GM10248 (cell line): ENCODE measurements around the gene ZFAND6.
"Not testable (repeated sequence)": the region's sequence is repeated elsewhere in the genome, so short reads cannot be mapped to it uniquely, and the experiment has no call there.

Experiments
- CTCF ChIA-PET: fragments of 300-600 bp; sonication (Branson Sonifier 250); formaldehyde crosslinking; extraction: SDS; loops from one replicate; lab custom pipeline; 2021; ENCODE audit warnings: antibody characterized with exemption; lab: Yijun Ruan, JAX
- POLR2A ChIA-PET: fragments of 350-650 bp; sonication (Branson Sonifier 250); formaldehyde crosslinking; extraction: SDS; loops from one replicate; lab custom pipeline; 2020; ENCODE audit warnings: antibody characterized with exemption; lab: Yijun Ruan, JAX
- DNase-seq: peaks from one replicate; pipeline ENCODE4 v3.0.0; 2012; ENCODE audit errors: extremely low spot score
- TF ChIP-seq, protein P1 (sequence below): IDR thresholded peaks from 2 replicates; pipeline ENCODE4 v1.5.1; 2012; ENCODE audit warnings: mild to moderate bottlenecking, low read depth; ENCODE audit errors: extremely low read depth, missing control alignments, control extremely low read depth

Gene ZFAND6

DNA sequence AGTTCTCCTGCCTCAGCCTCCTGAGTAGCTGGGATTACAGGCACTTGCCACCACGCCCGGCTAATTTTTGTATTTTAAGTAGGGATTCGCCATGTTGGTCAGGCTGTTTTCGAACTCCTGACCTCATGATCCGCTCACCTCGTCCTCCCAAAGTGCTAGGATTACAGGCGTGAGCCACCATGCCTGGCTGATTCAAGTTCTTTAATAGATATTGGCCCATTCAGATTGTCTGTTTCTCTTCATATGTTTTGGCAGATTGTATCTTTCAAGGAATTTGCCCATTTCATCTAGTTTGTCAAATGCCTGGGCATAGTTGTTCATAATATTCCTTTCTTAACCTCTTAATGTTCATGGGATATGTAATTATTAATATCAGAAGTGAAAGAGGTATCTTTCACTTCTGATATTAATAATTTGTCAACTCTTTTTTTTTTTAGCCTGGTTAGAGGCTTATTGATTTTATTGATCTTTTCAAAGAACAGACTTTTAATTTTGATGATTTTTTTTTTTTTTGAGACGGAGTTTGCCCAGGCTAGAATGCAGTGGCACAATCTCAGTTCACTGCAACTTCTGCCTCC, 40.2 kb upstream of the ZFAND6 start:
- ChIA-PET POLR2A (no interaction called here), CTCF (interaction anchor here (1.0 kb wide), 1 partner anchor 13 kb away, joined by 4 read pairs; no protein-coding TSS in a partner anchor)
- TF ChIP-seq, protein P1, sequence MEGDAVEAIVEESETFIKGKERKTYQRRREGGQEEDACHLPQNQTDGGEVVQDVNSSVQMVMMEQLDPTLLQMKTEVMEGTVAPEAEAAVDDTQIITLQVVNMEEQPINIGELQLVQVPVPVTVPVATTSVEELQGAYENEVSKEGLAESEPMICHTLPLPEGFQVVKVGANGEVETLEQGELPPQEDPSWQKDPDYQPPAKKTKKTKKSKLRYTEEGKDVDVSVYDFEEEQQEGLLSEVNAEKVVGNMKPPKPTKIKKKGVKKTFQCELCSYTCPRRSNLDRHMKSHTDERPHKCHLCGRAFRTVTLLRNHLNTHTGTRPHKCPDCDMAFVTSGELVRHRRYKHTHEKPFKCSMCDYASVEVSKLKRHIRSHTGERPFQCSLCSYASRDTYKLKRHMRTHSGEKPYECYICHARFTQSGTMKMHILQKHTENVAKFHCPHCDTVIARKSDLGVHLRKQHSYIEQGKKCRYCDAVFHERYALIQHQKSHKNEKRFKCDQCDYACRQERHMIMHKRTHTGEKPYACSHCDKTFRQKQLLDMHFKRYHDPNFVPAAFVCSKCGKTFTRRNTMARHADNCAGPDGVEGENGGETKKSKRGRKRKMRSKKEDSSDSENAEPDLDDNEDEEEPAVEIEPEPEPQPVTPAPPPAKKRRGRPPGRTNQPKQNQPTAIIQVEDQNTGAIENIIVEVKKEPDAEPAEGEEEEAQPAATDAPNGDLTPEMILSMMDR, result no peak
- DNase-seq, result no peak

DNA sequence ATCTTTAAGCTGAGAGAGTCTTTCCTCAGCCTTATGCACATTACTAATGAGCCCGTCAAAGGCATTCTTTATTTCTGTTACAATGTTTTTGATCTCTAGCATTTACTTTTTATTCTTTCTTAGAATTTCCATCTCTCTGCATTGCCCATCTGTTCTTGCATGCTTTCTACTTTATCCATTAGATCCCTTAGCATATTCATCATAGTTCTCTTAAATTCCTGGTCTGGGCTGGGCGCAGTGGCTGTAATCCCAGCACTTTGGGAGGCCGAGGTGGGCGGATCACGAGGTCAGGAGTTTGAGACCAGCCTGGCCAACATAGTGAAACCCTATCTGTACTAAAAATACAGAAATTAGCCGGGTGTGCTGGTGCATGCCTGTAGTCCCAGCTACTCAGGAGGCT, 39.3 kb upstream of the ZFAND6 start:
- POLR2A ChIA-PET, DNase-seq: not testable (repeated sequence)
- CTCF ChIA-PET, result interaction anchor here (1.0 kb wide), 1 partner anchor 12 kb away, joined by 4 read pairs; no protein-coding TSS in a partner anchor

DNA sequence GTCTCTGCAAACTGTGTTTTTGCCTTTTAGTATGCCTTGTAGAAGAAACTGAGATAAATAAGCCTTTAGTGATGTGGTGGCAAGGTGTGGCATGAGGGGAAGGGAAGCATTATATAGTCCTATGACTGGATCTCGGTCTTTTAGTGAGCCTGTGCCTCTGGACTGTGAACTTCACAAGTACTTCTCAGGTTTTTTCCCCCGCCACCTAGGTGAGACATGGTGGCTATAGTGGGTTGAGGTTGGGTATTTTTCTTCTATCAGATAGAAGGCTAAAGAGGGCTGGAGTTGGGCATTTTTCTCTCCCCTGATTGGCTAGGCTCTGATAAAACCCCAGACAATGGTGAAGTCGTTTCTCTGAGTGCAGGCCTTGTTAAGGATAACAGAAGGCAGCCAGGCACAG, 38.7 kb upstream of the ZFAND6 start:
- ChIA-PET POLR2A (no interaction called here), CTCF (no interaction called here)
- TF ChIP-seq, protein P1, result no peak
- DNase-seq, result no peak

DNA sequence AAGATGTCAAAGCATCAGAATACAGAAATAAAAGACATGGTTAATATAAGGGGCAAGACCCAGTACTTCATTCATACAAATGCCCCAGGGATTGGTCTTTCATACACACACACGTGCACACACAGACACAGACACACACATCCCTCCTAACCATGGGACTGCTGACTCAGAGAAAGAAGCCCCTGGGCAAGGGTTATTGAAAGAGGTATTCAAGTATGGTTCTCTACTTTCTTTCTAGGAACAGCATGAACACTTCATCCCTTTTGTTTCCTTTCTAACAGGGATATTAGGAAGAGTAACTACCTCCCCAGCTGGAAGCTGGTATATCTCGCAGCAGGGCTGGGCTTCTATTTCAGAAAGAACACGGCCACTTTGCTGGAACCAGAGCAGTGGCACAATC, 33.2 kb upstream of the ZFAND6 start:
- POLR2A ChIA-PET, result no interaction called here

DNA sequence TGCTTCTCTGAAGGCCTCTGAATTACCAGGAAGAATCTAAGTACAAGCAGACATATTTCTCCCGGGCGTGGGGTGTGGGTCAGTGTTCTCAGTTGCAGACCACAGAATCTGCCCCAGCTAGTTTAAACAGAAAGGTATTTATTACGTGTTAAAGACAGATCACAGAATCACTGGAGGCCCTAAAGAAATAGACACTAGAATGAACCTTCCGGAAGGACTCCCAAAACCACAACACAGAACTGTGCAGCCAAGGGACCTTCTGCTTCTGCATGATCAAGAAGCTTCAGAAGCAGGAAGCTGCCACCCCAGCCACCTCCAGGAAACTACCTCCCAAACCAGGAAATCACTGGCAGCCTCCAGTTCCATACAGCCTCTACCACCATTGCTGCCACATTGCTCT, 32.7 kb upstream of the ZFAND6 start:
- no peak for DNase-seq
- ChIA-PET CTCF (no interaction called here), POLR2A (no interaction called here)
- TF ChIP-seq, protein P1, result no peak

More for the DNA sequence above, 33.2 kb upstream of the ZFAND6 start:
- TF ChIP-seq, protein P1, result no peak
- CTCF ChIA-PET, result no interaction called here
- no peak for DNase-seq

DNA sequence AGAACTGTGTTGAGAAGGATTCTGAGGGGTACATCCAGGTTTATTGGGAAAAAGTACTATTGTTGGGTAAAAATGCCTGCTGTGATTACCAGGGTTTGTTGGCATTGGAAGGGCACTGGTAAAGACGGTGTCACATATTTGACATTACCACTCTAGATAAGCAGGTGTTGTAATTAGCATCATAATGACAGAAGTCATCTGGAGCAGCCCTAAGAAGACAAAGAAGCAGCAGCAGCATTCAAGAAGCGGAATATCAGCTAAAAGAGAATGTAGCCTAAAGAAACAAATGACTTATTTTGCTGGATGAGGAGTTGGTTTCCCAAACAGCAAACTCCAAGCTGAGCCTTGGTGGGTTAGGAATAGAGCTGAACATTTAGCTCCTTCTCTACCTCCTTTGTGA, 30.5 kb upstream of the ZFAND6 start:
- TF ChIP-seq, protein P1, result no peak
- ChIA-PET CTCF (interaction anchor here (1.1 kb wide), 1 partner anchor 30 kb away, joined by 3 read pairs; no protein-coding TSS in a partner anchor), POLR2A (interaction anchor here (0.6 kb wide), 1 partner anchor 34 kb away, joined by 3 read pairs; no protein-coding TSS in a partner anchor)
- DNase-seq, result no peak

DNA sequence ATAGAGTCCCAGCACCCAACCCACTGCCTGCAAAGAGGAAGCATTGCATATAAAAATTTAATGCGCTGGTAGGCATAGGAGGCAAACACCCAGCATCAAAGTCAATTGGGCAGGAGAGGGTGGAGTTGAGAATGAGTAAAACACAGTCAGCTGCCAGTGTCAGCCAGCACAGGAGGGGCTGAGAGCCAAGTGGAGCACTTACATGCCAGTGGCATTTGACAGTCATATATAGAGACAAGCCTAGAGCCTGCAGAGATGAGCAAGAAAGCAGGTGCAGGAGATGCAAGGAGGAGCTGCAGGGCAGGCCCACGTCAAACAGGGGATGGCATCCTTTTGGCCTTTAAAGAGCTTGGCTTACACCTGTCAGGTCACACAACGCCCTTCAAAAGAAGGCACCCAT, 27.6 kb upstream of the ZFAND6 start:
- POLR2A ChIA-PET, result no interaction called here
- CTCF ChIA-PET, result interaction anchor here (0.6 to 2.2 kb wide), 7 partner anchors 10 to 134 kb away, joined by 3 to 11 read pairs (median 4); no protein-coding TSS in a partner anchor
- no peak for DNase-seq

More for the DNA sequence above, 27.6 kb upstream of the ZFAND6 start:
- TF ChIP-seq, protein P1, result no peak
